HG03439 (cell line): Measurements from ENCODE around the gene SCUBE1.
A peak's percentile ranks its signal among the peaks of the same experiment; 100 is the strongest.

Experiments used
- ATAC-seq: cut with Tn5 transposase; IDR thresholded peaks from one replicate; pipeline ENCODE4 v1.9.1; 2021; ENCODE audit warnings: mild to moderate bottlenecking, moderate library complexity; ENCODE audit not compliant: unreplicated experiment

SCUBE1 gene

GRCh38 chr22:43343262-43343669 lies at the start of gene SCUBE1:
Gene SCUBE1, minus strand, starts transcription at chr22:43343372. Its CDS starts 111 bp downstream, at chr22:43343261.
- ATAC-seq, result no peak

GRCh38 chr22:43392385-43392989 lies 49.3 kb upstream of the SCUBE1 start:
- no peak for ATAC-seq

DNA sequence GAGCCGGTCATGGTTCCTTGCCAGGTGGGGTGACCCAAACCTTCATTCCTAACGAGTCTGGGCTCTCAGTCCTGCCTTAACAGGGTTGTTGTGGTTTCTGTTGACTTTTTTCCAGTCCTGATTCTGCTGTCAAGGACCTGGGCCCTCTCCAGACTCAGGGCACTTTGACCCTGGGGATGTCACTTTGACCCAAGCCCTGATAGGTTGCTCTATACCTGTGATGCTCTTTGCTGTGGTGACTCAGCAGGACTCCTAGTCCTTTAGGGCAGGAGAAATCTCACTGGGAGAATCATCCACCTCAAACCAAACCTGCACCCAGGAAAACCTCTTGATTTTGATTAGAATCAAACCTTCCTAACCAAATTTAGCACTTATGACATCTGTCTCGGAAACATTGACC lies 48.1 kb upstream of the SCUBE1 start:
- no peak for ATAC-seq

DNA sequence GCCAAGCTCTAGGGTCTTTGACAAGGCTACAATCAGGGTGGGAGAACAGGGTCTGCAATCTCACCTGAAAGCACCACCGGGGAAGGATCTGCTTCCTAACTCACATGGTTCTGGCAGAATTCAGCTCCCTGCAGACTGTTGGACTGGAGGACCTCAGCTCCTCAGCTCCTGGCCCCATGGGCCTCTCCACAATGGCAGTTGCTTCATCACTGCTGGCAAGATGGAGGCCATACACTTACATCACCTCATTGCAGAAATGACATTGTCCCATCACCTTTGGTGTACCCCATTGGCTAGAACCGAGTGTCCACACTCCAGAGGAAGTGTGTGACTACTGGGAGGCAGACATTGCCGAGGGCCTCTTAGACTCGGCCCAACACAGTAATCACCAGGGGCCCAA lies 47.7 kb upstream of the SCUBE1 start:
- ATAC-seq, result no peak

DNA sequence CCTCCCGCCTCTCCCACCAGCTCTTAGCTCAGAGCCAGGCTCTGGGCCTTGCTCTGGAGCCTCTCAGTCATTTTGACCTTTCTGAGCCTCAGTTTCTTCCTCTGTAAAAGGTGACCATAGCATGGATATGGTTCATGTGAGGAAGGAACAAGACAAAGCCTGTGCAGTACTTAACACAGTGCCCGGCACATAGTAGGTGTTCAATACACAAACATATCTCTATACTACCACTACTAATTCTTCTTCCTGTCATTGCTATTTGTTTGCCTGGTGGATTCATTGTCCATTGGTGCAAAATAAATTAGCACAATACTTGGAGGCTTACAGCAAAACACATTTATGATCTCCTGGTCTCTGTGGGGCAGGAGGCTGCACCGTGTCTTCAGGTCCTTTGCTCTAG lies 47.0 kb upstream of the SCUBE1 start:
- ATAC-seq, result no peak

DNA sequence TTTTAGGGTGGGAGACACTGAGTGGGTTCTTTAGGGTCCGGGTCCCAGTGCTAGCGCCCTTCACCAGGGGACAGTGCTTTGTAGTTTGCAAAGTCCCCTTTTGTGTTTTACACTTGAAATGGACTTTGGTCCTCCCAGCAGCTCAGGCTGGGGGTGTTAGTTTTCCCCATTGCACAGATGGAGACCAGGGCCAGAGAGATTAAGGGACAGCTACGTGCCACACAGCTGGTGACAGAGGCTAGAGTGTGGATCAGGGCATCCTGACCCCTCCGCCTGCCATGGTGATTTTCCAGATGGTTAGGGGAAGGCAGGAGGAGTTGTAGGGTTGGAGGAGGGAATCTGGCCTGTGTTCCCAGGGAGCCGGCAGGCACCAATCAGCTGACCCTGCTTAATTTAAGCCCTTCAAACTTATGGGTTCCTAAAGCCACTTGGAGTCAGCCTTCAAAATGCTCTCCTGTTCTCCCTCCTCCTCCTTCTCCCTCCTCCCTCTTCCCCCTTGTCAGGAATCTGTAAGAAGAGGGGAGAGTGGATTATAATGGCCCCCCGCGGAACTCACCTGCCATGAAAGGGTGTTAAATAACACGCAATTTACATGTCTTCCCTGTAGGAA lies 46.2 kb upstream of the SCUBE1 start:
- ATAC-seq, result no peak

DNA sequence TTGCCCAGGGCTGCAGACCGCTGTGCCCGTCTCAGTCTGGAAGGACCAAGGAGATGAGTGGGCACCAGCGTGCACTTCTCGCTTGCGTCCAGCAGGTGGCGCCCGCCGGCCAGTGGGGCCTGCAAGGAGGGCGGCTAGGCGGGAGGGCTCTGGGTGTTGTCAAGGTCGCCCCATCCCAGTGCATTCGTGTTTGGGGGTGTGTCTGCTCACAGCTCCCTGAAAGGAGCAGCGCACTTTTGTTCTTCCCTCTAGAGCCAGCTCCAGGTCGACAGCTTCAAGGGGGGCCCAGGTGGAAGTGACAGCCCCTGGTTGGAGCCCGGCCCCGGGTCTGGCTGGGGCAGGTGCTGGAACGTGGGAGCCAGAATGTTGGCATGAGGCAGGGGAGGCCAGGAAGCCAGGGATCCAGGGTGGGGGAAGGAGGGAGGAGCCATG lies 45.3 kb upstream of the SCUBE1 start:
- no peak for ATAC-seq

GRCh38 chr22:43387815-43388214 lies 44.6 kb upstream of the SCUBE1 start:
- ATAC-seq, result no peak

DNA sequence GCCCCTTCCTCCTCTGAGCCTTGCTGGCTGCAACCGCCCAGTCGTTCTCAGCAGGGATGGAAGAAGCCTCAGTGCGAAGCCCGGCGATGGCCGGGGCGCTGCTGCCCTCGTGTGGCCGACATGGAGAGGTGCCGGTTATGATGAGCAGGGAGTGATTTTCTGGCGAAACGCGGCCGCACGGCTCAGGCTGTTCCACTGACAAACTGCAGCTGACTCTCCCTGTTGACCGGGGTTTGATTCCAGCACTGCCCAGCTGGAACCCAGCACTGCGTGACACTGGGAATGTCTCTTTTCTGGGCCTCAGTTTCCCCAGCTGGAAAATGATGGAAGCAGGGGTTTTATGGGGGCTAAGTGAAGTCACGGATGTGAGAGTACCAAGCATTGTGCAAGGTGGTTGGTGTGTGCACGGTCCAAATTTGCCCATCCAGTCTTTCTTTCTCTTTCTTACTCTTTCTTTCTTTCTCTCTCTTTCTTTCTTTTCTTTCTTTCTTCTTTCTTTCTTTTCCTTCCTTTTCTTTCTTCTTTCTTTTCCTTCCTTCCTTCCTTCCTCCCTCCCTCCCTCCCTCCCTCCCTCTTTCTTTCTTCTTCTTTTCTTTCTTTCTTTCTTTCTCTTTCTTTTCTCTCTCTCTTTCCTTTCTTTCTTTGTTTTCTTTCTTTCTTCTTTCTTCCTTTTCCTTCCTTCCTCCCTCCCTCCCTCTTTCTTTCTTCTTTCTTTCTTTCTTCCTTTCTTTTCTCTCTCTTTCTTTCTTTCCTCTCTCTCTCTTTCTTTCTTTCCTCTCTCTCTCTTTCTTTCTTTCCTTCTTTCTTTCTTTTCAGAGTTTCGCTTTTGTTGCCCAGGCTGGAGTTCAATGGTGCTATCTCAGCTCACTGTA lies 42.8 kb upstream of the SCUBE1 start:
- peak; percentile 54 for ATAC-seq

- ATAC-seq, result no peak
Observed at GRCh38 chr22:43384863-43385262, 41.7 kb upstream of the SCUBE1 start.

DNA sequence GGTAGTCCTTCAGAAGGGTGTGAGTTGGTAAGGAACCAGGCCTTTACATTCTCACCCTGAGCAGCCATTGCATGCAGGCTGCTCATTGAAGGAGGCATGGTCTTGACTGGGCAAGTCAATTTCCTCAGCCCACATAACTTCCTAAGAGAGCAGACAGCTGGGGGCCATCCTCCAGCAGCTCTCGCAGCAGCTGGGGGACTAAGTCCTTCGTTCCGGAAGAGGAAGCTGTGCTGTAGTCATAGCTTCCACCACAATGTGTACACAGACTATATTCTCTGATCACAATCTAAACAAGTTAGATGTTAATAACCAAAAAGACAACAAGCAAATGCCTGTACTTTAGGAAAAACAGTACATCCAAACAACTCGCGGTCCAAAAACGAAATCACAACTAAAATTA lies 38.5 kb upstream of the SCUBE1 start:
- no peak for ATAC-seq

GRCh38 chr22:43377896-43378704 lies 34.9 kb upstream of the SCUBE1 start:
- peak; percentile 69 for ATAC-seq

- no peak for ATAC-seq
Observed at GRCh38 chr22:43377548-43377895, 34.4 kb upstream of the SCUBE1 start.

DNA sequence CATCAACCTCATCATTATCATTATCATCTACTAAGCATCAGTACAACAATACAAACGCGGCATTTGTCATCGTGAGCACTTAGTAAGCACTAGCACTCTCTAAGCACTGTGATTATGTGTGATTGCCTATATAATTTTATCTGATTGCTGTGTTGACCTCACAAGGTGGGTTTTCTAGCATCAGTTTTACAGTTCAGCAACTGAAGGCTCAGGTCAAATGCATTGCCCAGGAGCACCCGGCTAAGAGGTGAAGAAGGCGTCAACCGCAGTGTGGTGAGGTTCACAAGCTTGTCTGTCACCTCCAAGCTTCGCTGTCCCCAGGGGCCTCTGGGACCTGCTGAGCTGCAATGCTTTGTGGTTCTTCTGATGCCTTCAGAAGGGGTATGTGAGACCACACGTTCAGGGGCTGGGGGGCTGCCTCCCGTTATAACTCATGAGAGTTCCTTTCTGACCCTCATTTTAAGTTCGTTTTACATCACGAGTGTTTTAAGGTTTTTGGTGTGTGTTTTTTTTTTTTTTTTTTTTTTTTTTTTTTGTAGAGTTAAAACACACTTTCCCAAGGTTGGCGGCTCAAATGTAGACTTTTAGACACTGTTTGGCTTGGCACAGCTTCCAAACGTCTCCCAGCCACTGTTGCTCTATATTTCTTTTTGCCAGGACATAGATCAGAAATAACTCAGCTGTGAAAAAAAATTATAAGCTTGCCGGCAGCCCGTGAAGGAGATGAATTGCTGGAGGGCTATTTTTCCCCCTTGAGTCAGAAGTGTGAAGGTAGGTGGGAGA lies 33.8 kb upstream of the SCUBE1 start:
- ATAC-seq, result peak; percentile 54

DNA sequence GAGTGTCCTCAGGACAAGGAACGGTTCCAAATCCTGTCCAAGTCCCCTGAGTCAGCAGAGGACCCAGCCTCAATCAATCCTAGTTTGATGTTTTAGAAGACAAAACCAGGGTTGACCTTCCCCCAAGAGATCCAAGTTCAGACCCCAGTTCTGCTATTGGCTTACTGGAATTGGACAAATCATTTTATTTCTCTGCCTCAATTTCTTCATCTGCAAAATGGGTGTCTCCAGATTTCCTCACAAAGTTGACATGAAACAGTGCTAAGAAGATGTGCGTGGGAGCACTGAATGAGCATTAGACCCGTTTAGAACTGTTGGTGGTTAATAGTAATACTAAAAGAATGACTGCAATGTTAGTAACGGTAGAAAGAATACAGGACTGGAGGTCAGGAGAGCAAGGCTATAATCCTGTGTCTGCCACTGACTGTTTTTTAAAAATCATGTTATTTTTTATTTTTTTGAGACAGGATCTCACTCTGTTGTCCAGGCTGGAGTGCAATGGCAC lies 32.8 kb upstream of the SCUBE1 start:
- ATAC-seq, result no peak

GRCh38 chr22:43370036-43370435 lies 26.9 kb upstream of the SCUBE1 start:
- ATAC-seq, result no peak

DNA sequence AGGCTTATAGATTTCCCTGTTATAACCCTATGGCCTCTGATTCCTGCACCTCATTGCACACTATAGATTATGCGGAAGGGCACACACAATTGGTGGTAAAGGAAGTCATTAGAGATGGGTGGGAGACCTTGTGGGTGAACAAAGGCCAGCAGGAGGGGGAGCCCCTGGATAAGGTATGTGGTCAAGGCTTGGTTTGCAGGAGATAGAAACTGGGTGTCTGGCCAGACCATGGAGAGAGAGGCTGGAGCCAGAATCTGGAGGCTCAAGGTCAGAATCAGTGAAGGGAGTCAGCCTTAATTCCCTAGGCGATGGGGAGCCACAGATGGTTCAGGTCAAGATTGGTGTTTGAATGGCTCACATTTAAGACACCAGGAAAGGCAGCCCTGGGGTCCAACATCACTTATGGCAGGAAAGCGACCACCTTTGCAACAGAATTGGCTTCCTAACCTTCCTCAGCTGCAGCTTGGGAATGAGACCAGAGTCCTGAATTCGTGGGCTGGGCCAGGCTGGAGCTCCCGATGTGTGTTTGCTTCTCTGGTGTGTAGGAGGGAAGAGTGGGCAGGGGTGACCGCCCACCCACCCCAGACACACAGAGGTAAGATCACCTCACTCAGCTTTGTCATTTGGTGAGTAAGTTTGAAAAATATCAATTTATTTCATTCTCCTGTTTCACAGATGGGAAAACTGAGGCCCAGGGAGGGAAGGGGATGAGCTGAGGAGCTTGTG lies 22.7 kb upstream of the SCUBE1 start:
- ATAC-seq, result no peak

DNA sequence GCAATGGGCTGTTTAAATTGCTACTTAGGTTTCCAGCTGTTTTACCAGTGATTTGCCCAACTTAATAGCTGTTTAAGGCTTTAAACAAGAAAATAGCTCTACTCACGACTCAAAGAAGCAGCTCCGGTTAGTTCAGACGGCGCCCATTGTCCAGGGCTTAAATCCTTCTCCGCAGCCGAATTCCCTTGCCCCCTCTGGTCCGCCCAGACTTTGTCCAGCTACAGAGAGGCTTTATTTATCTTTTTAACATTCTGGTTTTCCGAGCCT lies 20.9 kb upstream of the SCUBE1 start:
- no peak for ATAC-seq

GRCh38 chr22:43363315-43364168 lies 20.4 kb upstream of the SCUBE1 start:
- ATAC-seq, result no peak
